Measurements from ENCODE around the gene TRAPPC6A. TPM values are rescaled to one million over a fixed set of nuclear protein-coding genes. Genes with fewer than 3 reads are reported as not detected.

Gene TRAPPC6A
- total and polyA plus RNA-seq, 9 of the 15 experiments (the other 6 are each of a cell fraction or from before 2014, with no cell fraction given): 0.82 to 23.6 (median 11.6) TPM

DNA sequence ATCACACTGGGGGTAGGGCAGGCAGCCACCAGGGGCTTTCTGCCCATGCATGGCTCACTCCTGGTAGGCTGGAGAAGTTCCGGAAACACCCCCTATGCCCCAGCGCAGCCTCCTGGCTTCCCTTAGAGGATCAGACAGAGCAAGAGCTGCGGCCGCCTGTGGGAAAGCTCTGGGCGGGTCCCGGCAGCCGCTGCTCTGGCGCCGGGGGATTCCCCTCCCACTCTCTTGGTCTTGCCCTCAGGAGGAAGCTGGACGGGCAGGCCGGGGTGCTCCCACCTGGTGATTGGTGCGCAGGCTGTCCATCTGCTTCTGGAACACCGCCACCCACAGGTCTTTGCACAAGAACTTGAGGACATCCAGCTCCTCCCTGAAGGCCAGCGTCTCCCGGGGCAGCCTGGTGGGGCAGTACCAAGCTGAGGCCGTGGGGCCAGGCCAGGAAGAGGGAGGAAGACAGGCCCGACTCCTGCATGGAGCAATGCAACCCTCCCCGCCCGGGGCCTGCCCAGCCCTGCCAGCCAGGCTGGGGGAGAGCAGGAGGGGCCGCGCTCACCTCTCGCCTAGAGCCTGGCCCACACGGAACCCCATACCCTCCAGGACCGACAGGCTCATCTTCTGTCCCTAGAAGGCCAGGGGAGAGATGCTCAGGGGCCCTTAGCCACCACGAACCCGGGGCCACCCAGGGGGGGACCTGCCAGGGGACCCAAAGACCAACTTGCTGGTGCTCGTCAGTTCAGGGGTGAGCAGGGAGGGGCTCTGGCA is 13.3 kb downstream of the TRAPPC6A start:
- ATAC-seq (peak; percentile 58), DNase-seq (ENCODE audit: extremely low read depth in 1 of 4, low spot score in 3 of 4) (peak; percentile 50 to 72 (median 58)), FAIRE-seq (peak; percentile 23)
- BruUV-seq (replicated peaks): no TSS peak
- no peaks in the 10 kb centered on the region for H3K36me3 ChIP-seq (ENCODE audit: control insufficient read depth, insufficient read depth, low read length)
- no peak overlapping the region for H2AFZ ChIP-seq (ENCODE audit: low read depth, low read length)
- POLR2A ChIA-PET: interaction anchor here (0.7 to 1.1 kb wide), 5 partner anchors 8 to 18 kb away, joined by 3 to 5 read pairs (median 3); no protein-coding TSS in a partner anchor
- H3K4me2 ChIP-seq (ENCODE audit: insufficient read depth, low read length): no peak overlapping the region; the same call in 1 of the 2 replicates
- H3K9me3 ChIP-seq (replicated peaks; ENCODE audit: control insufficient read depth, insufficient read depth, low read depth, low read length): no peaks in the 10 kb centered on the region
- in situ Hi-C loops (cut with MboI) (no loop called here), intact Hi-C loops (cut with micrococcal nuclease) (no loop called here)
- H3K27me3 ChIP-seq (ENCODE audit: control insufficient read depth in 2 of 2, insufficient read depth in 2 of 2, low read length in 2 of 2): peaks cover 2 to 14% of the 10 kb centered on the region in 2 experiments; a peak in 4 of 5 replicates
- H3K4me1 ChIP-seq (replicated peaks in 1 of 2; ENCODE audit: control insufficient read depth in 2 of 2, insufficient read depth in 2 of 2, low read length in 2 of 2): peaks cover 15 to 69% of the 10 kb centered on the region in 2 experiments; a peak in 4 of 5 replicates
- H3K9me1 ChIP-seq (ENCODE audit: control insufficient read depth, insufficient read depth, low read length): no peaks in the 10 kb centered on the region
- H3K27ac ChIP-seq (ENCODE audit: extremely low read depth, low read depth, low read length): no peak overlapping the region
- no peaks in the 10 kb centered on the region for H3K79me2 ChIP-seq (ENCODE audit: control insufficient read depth, insufficient read depth, low read length)
- peak overlapping the region in 1 of 2 experiments; percentile 49; a peak in 1 of 4 replicates for H3K9ac ChIP-seq (ENCODE audit: insufficient read depth in 1 of 2, low read depth in 2 of 2, low read length in 2 of 2)
- H4K20me1 ChIP-seq (replicated peaks; ENCODE audit: control insufficient read depth, insufficient read depth, low read length): peaks cover 15% of the 10 kb centered on the region; the same call in 1 of the 2 replicates
- CTCF ChIA-PET (ENCODE audit: low intra/inter-chr PET ratio): no interaction called here
- WGBS (ENCODE audit: insufficient coverage, low coverage, missing lambda C conversion rate): 24% methylated on average over 18 of the region's 27 CpGs
- no peak overlapping the region for H3K4me3 ChIP-seq
- TF ChIP-seq PHF8 (IDR thresholded peaks at IDR 0.05; ENCODE audit: borderline replicate concordance, low read length): no peak
- TF ChIP-seq, protein P1, sequence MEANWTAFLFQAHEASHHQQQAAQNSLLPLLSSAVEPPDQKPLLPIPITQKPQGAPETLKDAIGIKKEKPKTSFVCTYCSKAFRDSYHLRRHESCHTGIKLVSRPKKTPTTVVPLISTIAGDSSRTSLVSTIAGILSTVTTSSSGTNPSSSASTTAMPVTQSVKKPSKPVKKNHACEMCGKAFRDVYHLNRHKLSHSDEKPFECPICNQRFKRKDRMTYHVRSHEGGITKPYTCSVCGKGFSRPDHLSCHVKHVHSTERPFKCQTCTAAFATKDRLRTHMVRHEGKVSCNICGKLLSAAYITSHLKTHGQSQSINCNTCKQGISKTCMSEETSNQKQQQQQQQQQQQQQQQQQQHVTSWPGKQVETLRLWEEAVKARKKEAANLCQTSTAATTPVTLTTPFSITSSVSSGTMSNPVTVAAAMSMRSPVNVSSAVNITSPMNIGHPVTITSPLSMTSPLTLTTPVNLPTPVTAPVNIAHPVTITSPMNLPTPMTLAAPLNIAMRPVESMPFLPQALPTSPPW (CRISPR knock-in tag; IDR thresholded peaks at IDR 0.05): 0 out of 2 replicates have a peak, but pooled peaks have one; percentile 12
- TF ChIP-seq, protein P2, sequence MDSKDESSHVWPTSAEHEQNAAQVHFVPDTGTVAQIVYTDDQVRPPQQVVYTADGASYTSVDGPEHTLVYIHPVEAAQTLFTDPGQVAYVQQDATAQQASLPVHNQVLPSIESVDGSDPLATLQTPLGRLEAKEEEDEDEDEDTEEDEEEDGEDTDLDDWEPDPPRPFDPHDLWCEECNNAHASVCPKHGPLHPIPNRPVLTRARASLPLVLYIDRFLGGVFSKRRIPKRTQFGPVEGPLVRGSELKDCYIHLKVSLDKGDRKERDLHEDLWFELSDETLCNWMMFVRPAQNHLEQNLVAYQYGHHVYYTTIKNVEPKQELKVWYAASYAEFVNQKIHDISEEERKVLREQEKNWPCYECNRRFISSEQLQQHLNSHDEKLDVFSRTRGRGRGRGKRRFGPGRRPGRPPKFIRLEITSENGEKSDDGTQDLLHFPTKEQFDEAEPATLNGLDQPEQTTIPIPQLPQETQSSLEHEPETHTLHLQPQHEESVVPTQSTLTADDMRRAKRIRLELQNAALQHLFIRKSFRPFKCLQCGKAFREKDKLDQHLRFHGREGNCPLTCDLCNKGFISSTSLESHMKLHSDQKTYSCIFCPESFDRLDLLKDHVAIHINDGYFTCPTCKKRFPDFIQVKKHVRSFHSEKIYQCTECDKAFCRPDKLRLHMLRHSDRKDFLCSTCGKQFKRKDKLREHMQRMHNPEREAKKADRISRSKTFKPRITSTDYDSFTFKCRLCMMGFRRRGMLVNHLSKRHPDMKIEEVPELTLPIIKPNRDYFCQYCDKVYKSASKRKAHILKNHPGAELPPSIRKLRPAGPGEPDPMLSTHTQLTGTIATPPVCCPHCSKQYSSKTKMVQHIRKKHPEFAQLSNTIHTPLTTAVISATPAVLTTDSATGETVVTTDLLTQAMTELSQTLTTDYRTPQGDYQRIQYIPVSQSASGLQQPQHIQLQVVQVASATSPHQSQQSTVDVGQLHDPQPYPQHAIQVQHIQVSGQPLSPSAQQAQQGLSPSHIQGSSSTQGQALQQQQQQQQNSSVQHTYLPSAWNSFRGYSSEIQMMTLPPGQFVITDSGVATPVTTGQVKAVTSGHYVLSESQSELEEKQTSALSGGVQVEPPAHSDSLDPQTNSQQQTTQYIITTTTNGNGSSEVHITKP (IDR thresholded peaks at IDR 0.05; ENCODE audit: partially characterized antibody): peak; percentile 53
- TF ChIP-seq, protein P3, sequence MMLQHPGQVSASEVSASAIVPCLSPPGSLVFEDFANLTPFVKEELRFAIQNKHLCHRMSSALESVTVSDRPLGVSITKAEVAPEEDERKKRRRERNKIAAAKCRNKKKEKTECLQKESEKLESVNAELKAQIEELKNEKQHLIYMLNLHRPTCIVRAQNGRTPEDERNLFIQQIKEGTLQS (IDR thresholded peaks at IDR 0.05): no peak
- TF ChIP-seq, protein P3 (CRISPR knock-in tag; conservative IDR thresholded peaks at IDR 0.05): no peak
- TF ChIP-seq, protein P4, sequence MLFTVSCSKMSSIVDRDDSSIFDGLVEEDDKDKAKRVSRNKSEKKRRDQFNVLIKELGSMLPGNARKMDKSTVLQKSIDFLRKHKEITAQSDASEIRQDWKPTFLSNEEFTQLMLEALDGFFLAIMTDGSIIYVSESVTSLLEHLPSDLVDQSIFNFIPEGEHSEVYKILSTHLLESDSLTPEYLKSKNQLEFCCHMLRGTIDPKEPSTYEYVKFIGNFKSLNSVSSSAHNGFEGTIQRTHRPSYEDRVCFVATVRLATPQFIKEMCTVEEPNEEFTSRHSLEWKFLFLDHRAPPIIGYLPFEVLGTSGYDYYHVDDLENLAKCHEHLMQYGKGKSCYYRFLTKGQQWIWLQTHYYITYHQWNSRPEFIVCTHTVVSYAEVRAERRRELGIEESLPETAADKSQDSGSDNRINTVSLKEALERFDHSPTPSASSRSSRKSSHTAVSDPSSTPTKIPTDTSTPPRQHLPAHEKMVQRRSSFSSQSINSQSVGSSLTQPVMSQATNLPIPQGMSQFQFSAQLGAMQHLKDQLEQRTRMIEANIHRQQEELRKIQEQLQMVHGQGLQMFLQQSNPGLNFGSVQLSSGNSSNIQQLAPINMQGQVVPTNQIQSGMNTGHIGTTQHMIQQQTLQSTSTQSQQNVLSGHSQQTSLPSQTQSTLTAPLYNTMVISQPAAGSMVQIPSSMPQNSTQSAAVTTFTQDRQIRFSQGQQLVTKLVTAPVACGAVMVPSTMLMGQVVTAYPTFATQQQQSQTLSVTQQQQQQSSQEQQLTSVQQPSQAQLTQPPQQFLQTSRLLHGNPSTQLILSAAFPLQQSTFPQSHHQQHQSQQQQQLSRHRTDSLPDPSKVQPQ (CRISPR knock-in tag; IDR thresholded peaks at IDR 0.05; ENCODE audit: borderline replicate concordance): no peak
- peak; percentile 75 to 79 for TF ChIP-seq NRF1 (conservative IDR thresholded peaks at IDR 0.05 in 1 of 2, IDR thresholded peaks at IDR 0.05 in 1 of 2)
- TF ChIP-seq ZNF217 (CRISPR knock-in tag; IDR thresholded peaks at IDR 0.05): no peak
- TF ChIP-seq HNRNPUL1 (IDR thresholded peaks at IDR 0.05; ENCODE audit: low read length): no peak
- TF ChIP-seq ZFPM2 (CRISPR knock-in tag; IDR thresholded peaks at IDR 0.05): no peak
- TF ChIP-seq CTBP1 (IDR thresholded peaks at IDR 0.05; ENCODE audit: borderline replicate concordance): 0 out of 2 replicates have a peak, but pooled peaks have one; percentile 17
- no peak for TF ChIP-seq ZNF696 (CRISPR knock-in tag; conservative IDR thresholded peaks at IDR 0.05)

Measured in K562 (cell line).